ENCODE measurements around the gene MAP7D2.

Gene MAP7D2

GRCh38 chrX:19972984-19973383 lies 143.7 kb downstream of the MAP7D2 start:
- H3K27me3 ChIP-seq (ENCODE audit: control insufficient read depth, insufficient read depth, low read length), result no peaks in the 10 kb centered on the region
- H3K9ac ChIP-seq (ENCODE audit: low read depth, low read length), result no peak overlapping the region
- H3K9me3 ChIP-seq (ENCODE audit: control insufficient read depth, insufficient read depth, low read length), result no peaks in the 10 kb centered on the region
- no peak overlapping the region for H3K4me3 ChIP-seq (ENCODE audit: low read depth, low read length)
- no peak overlapping the region for H3K27ac ChIP-seq (ENCODE audit: low read depth, low read length)
- 0 out of 2 replicates have a peak, but pooled peaks cover 3% of the 10 kb centered on the region for H3K36me3 ChIP-seq (ENCODE audit: control insufficient read depth, insufficient read depth, low read length)
- peaks cover 6% of the 10 kb centered on the region; the same call in 1 of the 2 replicates for H3K4me1 ChIP-seq (ENCODE audit: control insufficient read depth, insufficient read depth, low read length)

DNA sequence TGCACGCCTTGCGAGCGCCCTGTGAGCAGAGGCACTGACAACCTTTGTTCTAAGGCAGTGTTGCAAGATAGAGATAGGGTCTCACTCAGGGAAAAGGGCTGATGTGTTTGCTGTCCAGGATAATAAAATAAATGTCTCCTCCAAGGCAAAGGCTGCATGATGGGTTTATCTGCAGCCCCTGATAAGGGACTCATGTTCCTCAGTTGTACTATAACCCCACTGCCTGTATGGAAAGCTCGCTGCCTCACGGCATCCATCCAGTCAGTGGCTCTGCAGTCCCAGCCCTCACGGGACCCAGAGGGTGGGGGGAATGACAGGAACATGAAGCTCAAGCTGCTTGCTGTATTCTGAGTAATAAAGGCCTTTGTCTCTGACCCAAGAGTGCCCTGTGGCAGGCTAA lies 148.4 kb downstream of the MAP7D2 start:
- no peak overlapping the region for H3K27ac ChIP-seq (ENCODE audit: low read depth, low read length)
- H3K27me3 ChIP-seq (ENCODE audit: control insufficient read depth, insufficient read depth, low read length), result no peaks in the 10 kb centered on the region
- H3K9me3 ChIP-seq (ENCODE audit: control insufficient read depth, insufficient read depth, low read length), result no peaks in the 10 kb centered on the region
- H3K36me3 ChIP-seq (ENCODE audit: control insufficient read depth, insufficient read depth, low read length), result peaks cover 35% of the 10 kb centered on the region
- H3K9ac ChIP-seq (ENCODE audit: low read depth, low read length), result no peak overlapping the region
- no peak overlapping the region for H3K4me3 ChIP-seq (ENCODE audit: low read depth, low read length)
- peaks cover 9% of the 10 kb centered on the region; the same call in 1 of the 2 replicates for H3K4me1 ChIP-seq (ENCODE audit: control insufficient read depth, insufficient read depth, low read length)

- no peaks in the 10 kb centered on the region for H3K9me3 ChIP-seq (ENCODE audit: control insufficient read depth, insufficient read depth, low read length)
- 0 out of 2 replicates have a peak, but pooled peaks cover 3% of the 10 kb centered on the region for H3K4me1 ChIP-seq (ENCODE audit: control insufficient read depth, insufficient read depth, low read length)
- peaks cover 43% of the 10 kb centered on the region for H3K36me3 ChIP-seq (ENCODE audit: control insufficient read depth, insufficient read depth, low read length)
- no peak overlapping the region for H3K27ac ChIP-seq (ENCODE audit: low read depth, low read length)
- H3K4me3 ChIP-seq (ENCODE audit: low read depth, low read length), result no peak overlapping the region
- H3K27me3 ChIP-seq (ENCODE audit: control insufficient read depth, insufficient read depth, low read length), result no peaks in the 10 kb centered on the region
- H3K9ac ChIP-seq (ENCODE audit: low read depth, low read length), result no peak overlapping the region
Measured at GRCh38 chrX:19966056-19966455, 150.7 kb downstream of the MAP7D2 start.

DNA sequence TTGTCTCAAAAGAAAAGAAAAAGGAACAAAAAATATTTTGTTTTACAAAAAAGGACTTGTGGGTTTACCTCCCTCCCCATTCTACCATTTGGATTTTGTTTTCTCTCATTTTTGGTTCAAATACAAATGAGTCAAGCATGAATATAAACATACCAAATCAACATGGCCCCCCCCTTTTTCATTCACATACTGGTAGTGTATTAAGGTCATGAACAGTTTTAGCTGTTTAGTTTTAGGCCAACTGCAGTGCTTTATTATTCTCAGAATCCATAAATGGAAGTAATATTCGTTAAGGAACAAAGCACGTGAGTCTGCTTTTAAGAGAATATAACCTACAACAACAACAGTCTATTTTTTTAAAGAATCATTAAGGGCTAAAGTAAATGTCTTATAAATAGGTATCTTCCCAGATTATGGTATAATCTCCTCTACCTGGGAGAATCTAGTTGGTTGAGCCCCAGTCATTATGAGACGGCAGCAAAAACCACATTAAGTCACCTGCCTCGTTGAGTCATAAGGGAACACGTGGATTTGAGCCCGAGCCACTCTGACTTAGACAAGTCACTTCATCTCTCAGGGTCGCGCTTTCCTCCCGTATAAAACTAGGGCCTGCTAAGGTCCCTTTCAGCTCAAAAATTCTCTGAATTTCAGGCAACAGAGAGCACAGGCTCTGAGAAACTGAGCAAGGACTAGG lies 152.5 kb downstream of the MAP7D2 start:
- Histone ChIP-seq H3K4me3 (ENCODE audit: low read depth, low read length) (no peak overlapping the region), H3K9ac (ENCODE audit: low read depth, low read length) (no peak overlapping the region), H3K36me3 (ENCODE audit: control insufficient read depth, insufficient read depth, low read length) (peaks cover 40% of the 10 kb centered on the region), H3K27me3 (ENCODE audit: control insufficient read depth, insufficient read depth, low read length) (no peaks in the 10 kb centered on the region), H3K27ac (ENCODE audit: low read depth, low read length) (no peak overlapping the region), H3K9me3 (ENCODE audit: control insufficient read depth, insufficient read depth, low read length) (no peaks in the 10 kb centered on the region), H3K4me1 (ENCODE audit: control insufficient read depth, insufficient read depth, low read length) (0 out of 2 replicates have a peak, but pooled peaks cover 3% of the 10 kb centered on the region)

- Histone ChIP-seq H3K4me3 (ENCODE audit: low read depth, low read length) (no peak overlapping the region), H3K27me3 (ENCODE audit: control insufficient read depth, insufficient read depth, low read length) (no peaks in the 10 kb centered on the region), H3K36me3 (ENCODE audit: control insufficient read depth, insufficient read depth, low read length) (peaks cover 30% of the 10 kb centered on the region), H3K9me3 (ENCODE audit: control insufficient read depth, insufficient read depth, low read length) (no peaks in the 10 kb centered on the region), H3K9ac (ENCODE audit: low read depth, low read length) (no peak overlapping the region), H3K27ac (ENCODE audit: low read depth, low read length) (no peak overlapping the region), H3K4me1 (ENCODE audit: control insufficient read depth, insufficient read depth, low read length) (no peaks in the 10 kb centered on the region)
Measured at GRCh38 chrX:19960913-19961312, 155.8 kb downstream of the MAP7D2 start.

GRCh38 chrX:19958552-19959486 lies 157.9 kb downstream of the MAP7D2 start:
- peaks cover 21% of the 10 kb centered on the region; the same call in 1 of the 2 replicates for H3K36me3 ChIP-seq (ENCODE audit: control insufficient read depth, insufficient read depth, low read length)
- no peak overlapping the region for H3K9ac ChIP-seq (ENCODE audit: low read depth, low read length)
- no peaks in the 10 kb centered on the region for H3K9me3 ChIP-seq (ENCODE audit: control insufficient read depth, insufficient read depth, low read length)
- H3K27me3 ChIP-seq (ENCODE audit: control insufficient read depth, insufficient read depth, low read length), result no peaks in the 10 kb centered on the region
- no peak overlapping the region for H3K4me3 ChIP-seq (ENCODE audit: low read depth, low read length)
- H3K4me1 ChIP-seq (ENCODE audit: control insufficient read depth, insufficient read depth, low read length), result no peaks in the 10 kb centered on the region
- no peak overlapping the region for H3K27ac ChIP-seq (ENCODE audit: low read depth, low read length)

DNA sequence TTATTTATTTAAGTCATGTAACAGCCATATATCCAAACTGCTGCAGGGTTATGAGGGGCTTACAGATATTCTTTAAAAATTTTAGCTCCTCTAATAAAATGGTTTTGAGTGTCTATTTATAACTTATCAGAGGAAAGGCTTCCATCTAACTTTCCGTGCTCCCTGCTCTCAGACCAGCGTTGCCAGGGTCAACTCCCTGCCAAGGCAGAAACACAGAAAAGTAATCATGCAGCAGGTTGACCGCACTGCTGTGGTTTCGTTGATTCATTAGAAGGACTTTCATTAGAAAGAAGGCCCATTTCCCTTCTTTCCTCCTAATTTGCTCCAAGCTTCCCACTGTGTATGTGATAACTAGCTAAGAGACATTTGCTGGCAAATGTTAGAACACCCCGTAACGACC lies 159.8 kb downstream of the MAP7D2 start:
- Histone ChIP-seq H3K36me3 (ENCODE audit: control insufficient read depth, insufficient read depth, low read length) (peaks cover 14% of the 10 kb centered on the region; the same call in 1 of the 2 replicates), H3K27me3 (ENCODE audit: control insufficient read depth, insufficient read depth, low read length) (no peaks in the 10 kb centered on the region), H3K27ac (ENCODE audit: low read depth, low read length) (no peak overlapping the region), H3K9ac (ENCODE audit: low read depth, low read length) (no peak overlapping the region), H3K4me3 (ENCODE audit: low read depth, low read length) (no peak overlapping the region), H3K4me1 (ENCODE audit: control insufficient read depth, insufficient read depth, low read length) (no peaks in the 10 kb centered on the region), H3K9me3 (ENCODE audit: control insufficient read depth, insufficient read depth, low read length) (no peaks in the 10 kb centered on the region)
